WTC11 (cell line): Measurements from ENCODE around the gene TNRC18. TPM values are rescaled to one million over a fixed set of nuclear protein-coding genes. Genes with fewer than 3 reads are reported as not detected.

ENCODE experiments used
- ATAC-seq: fragments of 200-7000 bp; cut with Tn5 transposase; 2 replicates; pipeline ENCODE4 v1.10.0; 2021; ENCODE audit warnings: mild to moderate bottlenecking, moderate library complexity
- CTCF ChIA-PET: fragments of 300-600 bp; sonication (Branson Sonifier 250); formaldehyde crosslinking; loops from one replicate; lab custom pipeline; 2021; ENCODE audit warnings: antibody characterized with exemption; lab: Charles Lee
- POLR2A ChIA-PET: fragments of 350-600 bp; sonication (Branson Sonifier 250); formaldehyde crosslinking; loops from one replicate; lab custom pipeline; 2021; ENCODE audit warnings: antibody characterized with exemption; lab: Charles Lee
- DNase-seq: peaks from one replicate; pipeline ENCODE4 v3.0.0; 2021; ENCODE audit warnings: low spot score
- H3K27ac Mint-ChIP-seq: 2 replicates; pipeline ENCODE4 v1.8.0; 2021; ENCODE audit warnings: mixed read lengths
- H3K27me3 Mint-ChIP-seq: 2 replicates; pipeline ENCODE4 v1.8.0; 2021; ENCODE audit warnings: low read depth, mild to moderate bottlenecking, moderate library complexity, mixed read lengths
- H3K36me3 Mint-ChIP-seq: 2 replicates; pipeline ENCODE4 v1.8.0; 2021; ENCODE audit warnings: mixed read lengths
- H3K4me1 Mint-ChIP-seq: 2 replicates; pipeline ENCODE4 v1.8.0; 2022; ENCODE audit warnings: mixed read lengths
- H3K4me3 Mint-ChIP-seq: 2 replicates; pipeline ENCODE4 v1.8.0; 2021; ENCODE audit warnings: mild to moderate bottlenecking, moderate library complexity, mixed read lengths
- H3K9me3 Mint-ChIP-seq: 2 replicates; pipeline ENCODE4 v1.8.0; 2021; ENCODE audit warnings: mixed read lengths
- ELF4 ChIP-seq: sonication (generic); formaldehyde crosslinking; IDR thresholded peaks from 2 replicates; pipeline ENCODE4 v1.8.1; 2022; ENCODE audit warnings: low read depth, mild to moderate bottlenecking, moderate library complexity, missing genetic modification reagents
- EMX1 ChIP-seq: fragments of 250-450 bp; sonication (Bioruptor Pico); IDR thresholded peaks from 2 replicates; pipeline ENCODE4 v1.8.0; 2021; ENCODE audit warnings: mild to moderate bottlenecking
- ETV6 ChIP-seq: sonication (generic); formaldehyde crosslinking; IDR thresholded peaks from 2 replicates; pipeline ENCODE4 v1.8.1; 2022; ENCODE audit warnings: mild to moderate bottlenecking, missing genetic modification reagents
- FOXJ3 ChIP-seq: sonication (generic); formaldehyde crosslinking; IDR thresholded peaks from 2 replicates; pipeline ENCODE4 v1.9.0; 2021; ENCODE audit warnings: missing genetic modification reagents, mild to moderate bottlenecking, borderline replicate concordance
- FOXP1 ChIP-seq: sonication (generic); formaldehyde crosslinking; IDR thresholded peaks from 2 replicates; pipeline ENCODE4 v1.8.0; 2022; ENCODE audit warnings: missing genetic modification reagents, mild to moderate bottlenecking, moderate library complexity, borderline replicate concordance
- GRHL2 ChIP-seq: fragments of 250-450 bp; sonication (Bioruptor Pico); IDR thresholded peaks from 2 replicates; pipeline ENCODE4 v1.8.0; 2022; ENCODE audit warnings: mild to moderate bottlenecking, moderate library complexity; ENCODE audit not compliant: insufficient replicate concordance, severe bottlenecking
- GTF2I ChIP-seq: fragments of 250-450 bp; sonication (Bioruptor Pico); conservative IDR thresholded peaks from 2 replicates; pipeline ENCODE4 v1.4.0; 2021; ENCODE audit warnings: mild to moderate bottlenecking
- IRF2 ChIP-seq: sonication (generic); formaldehyde crosslinking; IDR thresholded peaks from 2 replicates; pipeline ENCODE4 v1.8.0; 2022; ENCODE audit warnings: low read depth, missing genetic modification reagents, borderline replicate concordance
- JAZF1 ChIP-seq: fragments of 250-450 bp; sonication (Bioruptor Pico); IDR thresholded peaks from 2 replicates; pipeline ENCODE4 v1.9.0; 2021; ENCODE audit warnings: moderate library complexity, mild to moderate bottlenecking, inconsistent platforms
- JUN ChIP-seq: sonication (generic); formaldehyde crosslinking; IDR thresholded peaks from 2 replicates; pipeline ENCODE4 v1.8.0; 2023; ENCODE audit warnings: mild to moderate bottlenecking, missing genetic modification reagents
- NR3C1 ChIP-seq: sonication (generic); formaldehyde crosslinking; conservative IDR thresholded peaks from 2 replicates; pipeline ENCODE4 v1.8.1; 2023; ENCODE audit warnings: low read depth, mild to moderate bottlenecking, missing genetic modification reagents
- RELA ChIP-seq: sonication (generic); formaldehyde crosslinking; IDR thresholded peaks from 2 replicates; pipeline ENCODE4 v1.8.1; 2022; ENCODE audit warnings: missing genetic modification reagents, mild to moderate bottlenecking, borderline replicate concordance
- SMAD4 ChIP-seq: sonication (generic); formaldehyde crosslinking; IDR thresholded peaks from 2 replicates; pipeline ENCODE4 v1.8.0; 2022; ENCODE audit warnings: mild to moderate bottlenecking, missing genetic modification reagents
- SOX15 ChIP-seq: fragments of 250-450 bp; sonication (Bioruptor Pico); IDR thresholded peaks from 2 replicates; pipeline ENCODE4 v1.9.0; 2021; ENCODE audit warnings: mild to moderate bottlenecking
- ZNF232 ChIP-seq: sonication (generic); formaldehyde crosslinking; IDR thresholded peaks from 2 replicates; pipeline ENCODE4 v1.8.0; 2022; ENCODE audit warnings: mild to moderate bottlenecking, missing genetic modification reagents
- ZNF396 ChIP-seq: fragments of 250-450 bp; sonication (Bioruptor Pico); IDR thresholded peaks from 2 replicates; pipeline ENCODE4 v1.8.0; 2021; ENCODE audit warnings: mild to moderate bottlenecking, moderate library complexity, borderline replicate concordance
- ZNF416 ChIP-seq: fragments of 250-450 bp; sonication (Bioruptor Pico); IDR thresholded peaks from 2 replicates; pipeline ENCODE4 v1.9.0; 2021; ENCODE audit warnings: mild to moderate bottlenecking, inconsistent platforms
- total RNA-seq: library from RNA; stranded (reverse); gene quantifications from 3 replicates; pipeline ENCODE4 v1.2.3, GENCODE V29; 2021
- TF ChIP-seq, protein P1 (sequence below): sonication (generic); formaldehyde crosslinking; IDR thresholded peaks from 2 replicates; pipeline ENCODE4 v1.8.1; 2022; ENCODE audit warnings: mild to moderate bottlenecking, moderate library complexity, missing genetic modification reagents
- TF ChIP-seq, protein P2 (sequence below): sonication (generic); formaldehyde crosslinking; IDR thresholded peaks from 2 replicates; pipeline ENCODE4 v1.8.0; 2022; ENCODE audit warnings: mild to moderate bottlenecking, missing genetic modification reagents
- TF ChIP-seq, protein P3 (sequence below): sonication (generic); formaldehyde crosslinking; IDR thresholded peaks from 2 replicates; pipeline ENCODE4 v1.8.0; 2022; ENCODE audit warnings: mild to moderate bottlenecking, missing genetic modification reagents
- TF ChIP-seq, protein P4 (sequence below): fragments of 250-450 bp; sonication (Bioruptor Pico); IDR thresholded peaks from 2 replicates; pipeline ENCODE4 v1.9.0; 2021; ENCODE audit warnings: mild to moderate bottlenecking, borderline replicate concordance
- TF ChIP-seq, protein P5 (sequence below): sonication (generic); formaldehyde crosslinking; IDR thresholded peaks from 2 replicates; pipeline ENCODE4 v1.8.1; 2022; ENCODE audit warnings: low read depth, missing genetic modification reagents, borderline replicate concordance
- TF ChIP-seq, protein P6 (sequence below): sonication (generic); formaldehyde crosslinking; IDR thresholded peaks from 2 replicates; pipeline ENCODE4 v1.8.1; 2023; ENCODE audit warnings: mild to moderate bottlenecking, missing genetic modification reagents
- TF ChIP-seq, protein P7 (sequence below): fragments of 250-450 bp; sonication (Bioruptor Pico); IDR thresholded peaks from 2 replicates; pipeline ENCODE4 v1.9.0; 2021; ENCODE audit warnings: mild to moderate bottlenecking

TNRC18 gene
- total RNA-seq, 1 experiment from 2014 or later: 55.0 TPM

DNA sequence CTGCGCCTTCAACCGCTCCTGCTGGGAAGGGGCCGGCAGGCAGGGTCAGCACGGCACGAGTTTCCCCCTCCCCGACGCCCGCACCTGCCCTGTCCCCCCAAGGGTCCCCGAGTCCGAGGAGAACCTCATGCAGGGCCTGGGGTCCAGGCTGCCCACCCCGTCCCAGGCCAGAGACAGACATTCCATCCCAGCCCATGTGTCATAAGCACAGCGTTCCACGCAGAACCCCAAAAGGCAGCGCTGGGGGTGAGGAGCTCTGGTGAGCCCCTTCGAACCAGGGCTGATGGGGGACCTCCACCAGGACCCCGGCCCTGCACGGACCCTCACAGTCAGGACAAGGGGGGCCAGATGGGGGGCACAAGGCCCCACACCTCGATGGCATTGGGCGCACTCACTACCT lies 49.2 kb downstream of the TNRC18 start:
- DNase-seq (no peak), ATAC-seq (no peak)
- Mint-ChIP-seq H3K27ac (no peak overlapping the region), H3K9me3 (no peaks in the 10 kb centered on the region), H3K4me1 (no peaks in the 10 kb centered on the region), H3K27me3 (no peaks in the 10 kb centered on the region), H3K36me3 (peaks cover 3% of the 10 kb centered on the region; the same call in 1 of the 2 replicates), H3K4me3 (no peak overlapping the region)
- TF ChIP-seq FOXP1 (CRISPR knock-in tag) (no peak), FOXJ3 (CRISPR knock-in tag) (no peak), SMAD4 (CRISPR knock-in tag) (no peak), ZNF396 (CRISPR knock-in tag) (no peak), IRF2 (CRISPR knock-in tag) (no peak), GTF2I (no peak), ETV6 (CRISPR knock-in tag) (no peak), ZNF416 (CRISPR knock-in tag) (no peak), ELF4 (CRISPR knock-in tag) (no peak), JUN (CRISPR knock-in tag) (no peak)
- TF ChIP-seq, protein P1, sequence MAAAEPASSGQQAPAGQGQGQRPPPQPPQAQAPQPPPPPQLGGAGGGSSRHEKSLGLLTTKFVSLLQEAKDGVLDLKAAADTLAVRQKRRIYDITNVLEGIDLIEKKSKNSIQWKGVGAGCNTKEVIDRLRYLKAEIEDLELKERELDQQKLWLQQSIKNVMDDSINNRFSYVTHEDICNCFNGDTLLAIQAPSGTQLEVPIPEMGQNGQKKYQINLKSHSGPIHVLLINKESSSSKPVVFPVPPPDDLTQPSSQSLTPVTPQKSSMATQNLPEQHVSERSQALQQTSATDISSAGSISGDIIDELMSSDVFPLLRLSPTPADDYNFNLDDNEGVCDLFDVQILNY (CRISPR knock-in tag): no peak
- TF ChIP-seq, protein P2, sequence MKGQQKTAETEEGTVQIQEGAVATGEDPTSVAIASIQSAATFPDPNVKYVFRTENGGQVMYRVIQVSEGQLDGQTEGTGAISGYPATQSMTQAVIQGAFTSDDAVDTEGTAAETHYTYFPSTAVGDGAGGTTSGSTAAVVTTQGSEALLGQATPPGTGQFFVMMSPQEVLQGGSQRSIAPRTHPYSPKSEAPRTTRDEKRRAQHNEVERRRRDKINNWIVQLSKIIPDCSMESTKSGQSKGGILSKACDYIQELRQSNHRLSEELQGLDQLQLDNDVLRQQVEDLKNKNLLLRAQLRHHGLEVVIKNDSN (CRISPR knock-in tag): no peak
- TF ChIP-seq, protein P3, sequence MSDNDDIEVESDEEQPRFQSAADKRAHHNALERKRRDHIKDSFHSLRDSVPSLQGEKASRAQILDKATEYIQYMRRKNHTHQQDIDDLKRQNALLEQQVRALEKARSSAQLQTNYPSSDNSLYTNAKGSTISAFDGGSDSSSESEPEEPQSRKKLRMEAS (CRISPR knock-in tag): no peak
- CTCF ChIA-PET: interaction anchor here (0.6 to 3.4 kb wide), 2 partner anchors 9 to 289 kb away, joined by 4 to 19 read pairs; no protein-coding TSS in a partner anchor
- POLR2A ChIA-PET: no interaction called here

DNA sequence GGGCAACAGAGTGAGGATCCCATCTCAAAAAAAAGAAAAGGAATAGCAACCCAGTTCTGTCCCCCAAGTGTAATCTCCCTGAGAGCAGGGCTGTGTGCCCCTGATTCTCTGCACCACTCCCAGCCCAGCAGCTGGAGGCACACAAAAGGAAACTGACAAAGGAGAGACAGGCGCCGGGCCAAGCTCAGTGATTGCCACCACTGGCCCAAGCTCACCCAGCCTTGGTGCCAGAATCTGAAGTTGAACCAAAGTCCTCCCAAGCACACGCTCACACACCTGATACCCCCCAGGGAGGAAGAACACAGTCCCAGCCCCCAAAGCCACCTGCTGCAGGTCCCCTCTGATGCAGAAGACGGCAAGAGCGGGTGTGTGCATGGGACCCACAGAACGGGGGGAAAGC lies 50.3 kb downstream of the TNRC18 start:
- Mint-ChIP-seq H3K27me3 (no peaks in the 10 kb centered on the region), H3K9me3 (no peaks in the 10 kb centered on the region), H3K4me3 (no peak overlapping the region), H3K4me1 (no peaks in the 10 kb centered on the region), H3K27ac (0 out of 2 replicates have a peak overlapping the region, but pooled peaks have one; percentile 53), H3K36me3 (peaks cover 5% of the 10 kb centered on the region)
- ATAC-seq: no peak
- no peak for DNase-seq
- TF ChIP-seq SOX15 (CRISPR knock-in tag) (no peak), ZNF232 (CRISPR knock-in tag) (no peak), GRHL2 (no peak), EMX1 (no peak), NR3C1 (no peak), RELA (CRISPR knock-in tag) (no peak), JUN (CRISPR knock-in tag) (no peak), JAZF1 (no peak), IRF2 (CRISPR knock-in tag) (no peak)
- TF ChIP-seq, protein P4, sequence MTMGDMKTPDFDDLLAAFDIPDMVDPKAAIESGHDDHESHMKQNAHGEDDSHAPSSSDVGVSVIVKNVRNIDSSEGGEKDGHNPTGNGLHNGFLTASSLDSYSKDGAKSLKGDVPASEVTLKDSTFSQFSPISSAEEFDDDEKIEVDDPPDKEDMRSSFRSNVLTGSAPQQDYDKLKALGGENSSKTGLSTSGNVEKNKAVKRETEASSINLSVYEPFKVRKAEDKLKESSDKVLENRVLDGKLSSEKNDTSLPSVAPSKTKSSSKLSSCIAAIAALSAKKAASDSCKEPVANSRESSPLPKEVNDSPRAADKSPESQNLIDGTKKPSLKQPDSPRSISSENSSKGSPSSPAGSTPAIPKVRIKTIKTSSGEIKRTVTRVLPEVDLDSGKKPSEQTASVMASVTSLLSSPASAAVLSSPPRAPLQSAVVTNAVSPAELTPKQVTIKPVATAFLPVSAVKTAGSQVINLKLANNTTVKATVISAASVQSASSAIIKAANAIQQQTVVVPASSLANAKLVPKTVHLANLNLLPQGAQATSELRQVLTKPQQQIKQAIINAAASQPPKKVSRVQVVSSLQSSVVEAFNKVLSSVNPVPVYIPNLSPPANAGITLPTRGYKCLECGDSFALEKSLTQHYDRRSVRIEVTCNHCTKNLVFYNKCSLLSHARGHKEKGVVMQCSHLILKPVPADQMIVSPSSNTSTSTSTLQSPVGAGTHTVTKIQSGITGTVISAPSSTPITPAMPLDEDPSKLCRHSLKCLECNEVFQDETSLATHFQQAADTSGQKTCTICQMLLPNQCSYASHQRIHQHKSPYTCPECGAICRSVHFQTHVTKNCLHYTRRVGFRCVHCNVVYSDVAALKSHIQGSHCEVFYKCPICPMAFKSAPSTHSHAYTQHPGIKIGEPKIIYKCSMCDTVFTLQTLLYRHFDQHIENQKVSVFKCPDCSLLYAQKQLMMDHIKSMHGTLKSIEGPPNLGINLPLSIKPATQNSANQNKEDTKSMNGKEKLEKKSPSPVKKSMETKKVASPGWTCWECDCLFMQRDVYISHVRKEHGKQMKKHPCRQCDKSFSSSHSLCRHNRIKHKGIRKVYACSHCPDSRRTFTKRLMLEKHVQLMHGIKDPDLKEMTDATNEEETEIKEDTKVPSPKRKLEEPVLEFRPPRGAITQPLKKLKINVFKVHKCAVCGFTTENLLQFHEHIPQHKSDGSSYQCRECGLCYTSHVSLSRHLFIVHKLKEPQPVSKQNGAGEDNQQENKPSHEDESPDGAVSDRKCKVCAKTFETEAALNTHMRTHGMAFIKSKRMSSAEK: no peak
- TF ChIP-seq, protein P5, sequence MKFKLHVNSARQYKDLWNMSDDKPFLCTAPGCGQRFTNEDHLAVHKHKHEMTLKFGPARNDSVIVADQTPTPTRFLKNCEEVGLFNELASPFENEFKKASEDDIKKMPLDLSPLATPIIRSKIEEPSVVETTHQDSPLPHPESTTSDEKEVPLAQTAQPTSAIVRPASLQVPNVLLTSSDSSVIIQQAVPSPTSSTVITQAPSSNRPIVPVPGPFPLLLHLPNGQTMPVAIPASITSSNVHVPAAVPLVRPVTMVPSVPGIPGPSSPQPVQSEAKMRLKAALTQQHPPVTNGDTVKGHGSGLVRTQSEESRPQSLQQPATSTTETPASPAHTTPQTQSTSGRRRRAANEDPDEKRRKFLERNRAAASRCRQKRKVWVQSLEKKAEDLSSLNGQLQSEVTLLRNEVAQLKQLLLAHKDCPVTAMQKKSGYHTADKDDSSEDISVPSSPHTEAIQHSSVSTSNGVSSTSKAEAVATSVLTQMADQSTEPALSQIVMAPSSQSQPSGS (CRISPR knock-in tag): no peak
- TF ChIP-seq, protein P6, sequence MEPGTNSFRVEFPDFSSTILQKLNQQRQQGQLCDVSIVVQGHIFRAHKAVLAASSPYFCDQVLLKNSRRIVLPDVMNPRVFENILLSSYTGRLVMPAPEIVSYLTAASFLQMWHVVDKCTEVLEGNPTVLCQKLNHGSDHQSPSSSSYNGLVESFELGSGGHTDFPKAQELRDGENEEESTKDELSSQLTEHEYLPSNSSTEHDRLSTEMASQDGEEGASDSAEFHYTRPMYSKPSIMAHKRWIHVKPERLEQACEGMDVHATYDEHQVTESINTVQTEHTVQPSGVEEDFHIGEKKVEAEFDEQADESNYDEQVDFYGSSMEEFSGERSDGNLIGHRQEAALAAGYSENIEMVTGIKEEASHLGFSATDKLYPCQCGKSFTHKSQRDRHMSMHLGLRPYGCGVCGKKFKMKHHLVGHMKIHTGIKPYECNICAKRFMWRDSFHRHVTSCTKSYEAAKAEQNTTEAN: no peak
- TF ChIP-seq, protein P7, sequence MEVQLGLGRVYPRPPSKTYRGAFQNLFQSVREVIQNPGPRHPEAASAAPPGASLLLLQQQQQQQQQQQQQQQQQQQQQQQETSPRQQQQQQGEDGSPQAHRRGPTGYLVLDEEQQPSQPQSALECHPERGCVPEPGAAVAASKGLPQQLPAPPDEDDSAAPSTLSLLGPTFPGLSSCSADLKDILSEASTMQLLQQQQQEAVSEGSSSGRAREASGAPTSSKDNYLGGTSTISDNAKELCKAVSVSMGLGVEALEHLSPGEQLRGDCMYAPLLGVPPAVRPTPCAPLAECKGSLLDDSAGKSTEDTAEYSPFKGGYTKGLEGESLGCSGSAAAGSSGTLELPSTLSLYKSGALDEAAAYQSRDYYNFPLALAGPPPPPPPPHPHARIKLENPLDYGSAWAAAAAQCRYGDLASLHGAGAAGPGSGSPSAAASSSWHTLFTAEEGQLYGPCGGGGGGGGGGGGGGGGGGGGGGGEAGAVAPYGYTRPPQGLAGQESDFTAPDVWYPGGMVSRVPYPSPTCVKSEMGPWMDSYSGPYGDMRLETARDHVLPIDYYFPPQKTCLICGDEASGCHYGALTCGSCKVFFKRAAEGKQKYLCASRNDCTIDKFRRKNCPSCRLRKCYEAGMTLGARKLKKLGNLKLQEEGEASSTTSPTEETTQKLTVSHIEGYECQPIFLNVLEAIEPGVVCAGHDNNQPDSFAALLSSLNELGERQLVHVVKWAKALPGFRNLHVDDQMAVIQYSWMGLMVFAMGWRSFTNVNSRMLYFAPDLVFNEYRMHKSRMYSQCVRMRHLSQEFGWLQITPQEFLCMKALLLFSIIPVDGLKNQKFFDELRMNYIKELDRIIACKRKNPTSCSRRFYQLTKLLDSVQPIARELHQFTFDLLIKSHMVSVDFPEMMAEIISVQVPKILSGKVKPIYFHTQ (CRISPR knock-in tag): no peak
- CTCF ChIA-PET: interaction anchor here (1.2 to 1.3 kb wide), 2 partner anchors 105 to 133 kb away, joined by 3 to 4 read pairs; no protein-coding TSS in a partner anchor
- POLR2A ChIA-PET: interaction anchor here (1.4 kb wide), 1 partner anchor 49 kb away, joined by 3 read pairs; no protein-coding TSS in a partner anchor
